Bronchial epithelial cell (primary cell): ENCODE measurements around the gene UBD. TPM values are rescaled to one million over a fixed set of nuclear protein-coding genes. Genes with fewer than 3 reads are reported as not detected.

Source experiments
- DNase-seq: peaks from one replicate; pipeline ENCODE4 v3.0.0-alpha.2; 2010; ENCODE audit warnings: low read depth
- FAIRE-seq: peaks from 2 replicates; lab custom pipeline; 2011; peaks lifted over from hg19 to GRCh38; lab: Jason Lieb, UNC
- H3K27me3 ChIP-seq: 2 replicates; pipeline ENCODE4 v1.5.1; 2011; ENCODE audit warnings: low read length; ENCODE audit not compliant: control insufficient read depth, insufficient read depth
- H3K36me3 ChIP-seq: 2 replicates; pipeline ENCODE4 v1.5.1; 2011; ENCODE audit warnings: low read length; ENCODE audit not compliant: control insufficient read depth, insufficient read depth
- H3K4me3 ChIP-seq: 2 replicates; pipeline ENCODE4 v1.5.1; 2011; ENCODE audit warnings: mild to moderate bottlenecking, low read depth, low read length, control low read depth
- CTCF ChIP-seq: IDR thresholded peaks from 2 replicates; pipeline ENCODE4 v1.5.1; 2011; ENCODE audit warnings: mild to moderate bottlenecking, moderate library complexity, low read length, control low read depth, inconsistent platforms; ENCODE audit not compliant: insufficient read depth, severe bottlenecking
- total RNA-seq: library from RNA; depleted of rRNA; stranded (reverse); fragments of >200 nt; gene quantifications from 2 replicates; pipeline ENCODE4 v1.2.1, GENCODE V29; 2014

Gene UBD
- total RNA-seq, 1 donor from 2014 or later, result not detected

- DNase-seq (peak; percentile 74), FAIRE-seq (no peak)
- TF ChIP-seq CTCF, result no peak
- no peak overlapping the region for H3K4me3 ChIP-seq
- H3K27me3 ChIP-seq, result peaks cover 3% of the 10 kb centered on the region
- H3K36me3 ChIP-seq, result no peaks in the 10 kb centered on the region
These were observed 7.0 kb downstream of the UBD start for GRCh38 chr6:29552512-29553051.

DNA sequence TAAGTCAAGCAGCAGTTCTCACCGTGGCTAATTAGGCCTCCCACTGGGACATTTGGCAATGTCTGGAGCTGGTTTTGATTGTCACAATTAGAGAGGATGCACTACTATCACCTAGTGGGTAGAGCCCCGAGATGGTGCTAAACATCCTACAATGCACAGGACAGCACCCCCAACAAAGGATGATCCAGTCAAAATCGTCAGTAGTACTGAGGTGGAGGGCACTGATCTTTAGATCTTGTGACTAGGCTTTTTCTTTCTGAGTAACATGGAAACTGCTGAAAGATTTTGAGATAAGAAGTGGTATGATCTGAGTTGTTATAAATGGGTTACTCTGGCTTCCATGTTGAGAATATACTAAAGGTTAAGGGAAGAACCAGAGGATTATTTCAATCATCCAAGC is 12.0 kb downstream of the UBD start:
- DNase-seq, result no peak
- peaks cover 2% of the 10 kb centered on the region for H3K27me3 ChIP-seq
- TF ChIP-seq CTCF, result no peak
- FAIRE-seq, result no peak
- no peak overlapping the region for H3K4me3 ChIP-seq
- H3K36me3 ChIP-seq, result no peaks in the 10 kb centered on the region

GRCh38 chr6:29537714-29538403 is 21.7 kb downstream of the UBD start:
- TF ChIP-seq CTCF, result no peak
- H3K27me3 ChIP-seq, result no peaks in the 10 kb centered on the region
- FAIRE-seq (no peak), DNase-seq (no peak)
- H3K36me3 ChIP-seq, result no peaks in the 10 kb centered on the region
- H3K4me3 ChIP-seq, result no peak overlapping the region

DNA sequence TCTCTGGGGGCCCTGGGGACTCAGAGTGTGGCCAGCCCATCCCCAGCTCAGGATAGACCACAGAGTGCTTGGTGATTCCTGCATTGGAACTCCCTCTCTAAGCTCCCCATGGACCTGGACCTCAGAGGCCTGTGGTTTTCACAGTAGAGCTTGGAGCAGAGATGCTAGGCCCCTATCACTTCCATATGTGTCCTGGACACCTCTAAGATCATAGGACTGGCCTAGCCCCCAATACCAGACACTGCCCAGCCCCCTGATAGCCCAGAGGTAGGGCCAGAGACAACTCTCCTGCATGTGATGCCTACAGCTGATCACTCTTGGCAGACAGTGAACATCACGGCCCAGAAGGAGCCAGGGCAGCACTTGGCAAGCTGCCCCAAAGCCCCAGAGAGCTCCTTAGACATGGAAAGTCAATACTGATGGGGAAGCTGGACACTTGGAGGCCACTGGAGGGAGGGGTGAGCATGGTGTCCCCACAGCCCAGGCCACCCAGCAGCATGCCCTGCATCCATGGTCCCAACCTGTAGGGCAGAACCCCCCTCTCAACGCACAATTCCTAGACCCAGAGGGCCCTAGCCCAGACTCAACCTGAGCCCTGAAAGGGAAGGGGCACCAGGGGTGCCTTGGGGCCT is 27.1 kb downstream of the UBD start:
- no peaks in the 10 kb centered on the region for H3K36me3 ChIP-seq
- no peak for FAIRE-seq
- no peak for TF ChIP-seq CTCF
- H3K4me3 ChIP-seq, result no peak overlapping the region
- DNase-seq, result no peak
- no peaks in the 10 kb centered on the region for H3K27me3 ChIP-seq

- TF ChIP-seq CTCF, result no peak
- Histone ChIP-seq H3K27me3 (no peaks in the 10 kb centered on the region), H3K36me3 (no peaks in the 10 kb centered on the region), H3K4me3 (no peak overlapping the region)
- no peak for FAIRE-seq
- DNase-seq, result peak; percentile 20
These were observed 27.9 kb downstream of the UBD start for GRCh38 chr6:29531668-29532067.
